GM12878 (cell line): ENCODE results near the gene ZCCHC24. TPM values are rescaled to one million over a fixed set of nuclear protein-coding genes. Genes with fewer than 3 reads are reported as not detected.

Source experiments
- ATAC-seq: fragments of 200-7000 bp; cut with Tn5 transposase; 3 replicates; pipeline ENCODE4 v1.9.1; 2020; ENCODE audit warnings: mild to moderate bottlenecking, moderate library complexity
- BruUV-seq: library from RNA; stranded (reverse); fragments of 400-500 nt; replicated peaks from 2 replicates; lab custom pipeline; 2021; lab: Mats Ljungman, UMichigan
- CTCF ChIA-PET: fragments of 300-600 bp; sonication (Branson Sonifier 250); formaldehyde crosslinking; extraction: SDS; loops from one replicate; lab custom pipeline; 2021; ENCODE audit warnings: inconsistent platforms; lab: Yijun Ruan, JAX
- POLR2A ChIA-PET: fragments of 350-600 bp; formaldehyde crosslinking; extraction: SDS; loops from one replicate; lab custom pipeline; 2021; ENCODE audit warnings: inconsistent platforms; lab: Charles Lee
- RAD21 ChIA-PET: fragments of 300-600 bp; sonication (Branson Sonifier 250); formaldehyde crosslinking; loops from one replicate; lab custom pipeline; 2023; ENCODE audit warnings: antibody characterized with exemption; ENCODE audit not compliant: unreplicated experiment; lab: Charles Lee
- SMC1A ChIA-PET: fragments of 300-600 bp; sonication (Branson Sonifier 250); formaldehyde crosslinking; loops from one replicate; lab custom pipeline; 2023; ENCODE audit not compliant: unreplicated experiment, uncharacterized antibody; lab: Charles Lee
- DNase-seq: peaks from one replicate; pipeline ENCODE4 v3.0.0-alpha.2; 2011; ENCODE audit warnings: low read depth, low spot score
- FAIRE-seq: peaks from 3 replicates; lab custom pipeline; 2011; peaks lifted over from hg19 to GRCh38; lab: Jason Lieb, UNC
- H2AFZ ChIP-seq: 2 replicates; pipeline ENCODE4 v1.6.0; 2011; ENCODE audit warnings: low read depth, low read length, control low read depth; ENCODE audit not compliant: control insufficient read depth
- H3K27ac ChIP-seq: 2 replicates; pipeline ENCODE4 v1.5.1; 2011; ENCODE audit warnings: control low read depth; ENCODE audit not compliant: control insufficient read depth, insufficient read depth
- H3K27me3 ChIP-seq, 2 experiments: replicated peaks in 1 of 2; 2 replicates each; pipeline versions ENCODE4 v1.6.0 to v1.6.1; 2011; ENCODE audit warnings: low read length in 1 of 2; ENCODE audit not compliant: control insufficient read depth in 2 of 2, insufficient read depth in 2 of 2
- H3K36me3 ChIP-seq, 2 experiments: 2 replicates each; pipeline ENCODE4 v1.5.1; 2011; ENCODE audit warnings: low read length in 1 of 2; ENCODE audit not compliant: control insufficient read depth in 2 of 2, insufficient read depth in 2 of 2
- H3K4me1 ChIP-seq: 2 replicates; pipeline ENCODE4 v1.6.1; 2011; ENCODE audit warnings: mild to moderate bottlenecking, low read length, moderate library complexity, mixed read lengths; ENCODE audit not compliant: control insufficient read depth, insufficient read depth
- H3K4me2 ChIP-seq: 2 replicates; pipeline ENCODE4 v1.6.0; 2011; ENCODE audit warnings: control low read depth; ENCODE audit not compliant: control insufficient read depth, insufficient read depth
- H3K4me3 ChIP-seq: fragments of 200-600 bp; sonication (generic); 2 replicates; pipeline ENCODE4 v1.5.1; 2016
- H3K79me2 ChIP-seq: 2 replicates; pipeline ENCODE4 v1.6.0; 2011; ENCODE audit warnings: low read length; ENCODE audit not compliant: control insufficient read depth, insufficient read depth
- H3K9ac ChIP-seq: 2 replicates; pipeline ENCODE4 v1.8.0; 2011; ENCODE audit warnings: low read length, control low read depth, mixed read lengths; ENCODE audit not compliant: control insufficient read depth, insufficient read depth
- H3K9me3 ChIP-seq: replicated peaks from 3 replicates; pipeline ENCODE4 v1.5.1; 2011; ENCODE audit warnings: mild to moderate bottlenecking, low read length; ENCODE audit not compliant: control insufficient read depth, insufficient read depth
- H4K20me1 ChIP-seq: 2 replicates; pipeline ENCODE4 v1.6.0; 2011; ENCODE audit not compliant: control insufficient read depth, insufficient read depth
- BCL11A ChIP-seq: IDR thresholded peaks from 2 replicates; pipeline ENCODE4 v1.6.1; 2011; ENCODE audit warnings: low read depth, low read length
- EGR1 ChIP-seq, 2 experiments: IDR thresholded peaks; 1 replicate in 1 of 2; 2 replicates in 1 of 2; pipeline ENCODE4 v1.6.1; 2011 to 2012; ENCODE audit warnings: low read depth in 2 of 2, low read length in 2 of 2, borderline replicate concordance in 1 of 2, mild to moderate bottlenecking in 1 of 2, moderate library complexity in 1 of 2
- JUNB ChIP-seq: IDR thresholded peaks from 2 replicates; pipeline ENCODE4 v1.6.1; 2016; ENCODE audit warnings: antibody characterized with exemption, mild to moderate bottlenecking
- POLR2A ChIP-seq: IDR thresholded peaks from 2 replicates; pipeline ENCODE4 v1.6.1; 2011; ENCODE audit warnings: low read depth, mild to moderate bottlenecking, low read length
- POLR2AphosphoS2 ChIP-seq: IDR thresholded peaks from 2 replicates; pipeline ENCODE4 v1.6.1; 2011; ENCODE audit warnings: low read depth, mild to moderate bottlenecking, low read length, improper control_type of control experiment, moderate library complexity
- POU2F2 ChIP-seq: IDR thresholded peaks from 3 replicates; pipeline ENCODE4 v1.6.1; 2011; ENCODE audit warnings: low read depth, mild to moderate bottlenecking, low read length, borderline replicate concordance
- RBBP5 ChIP-seq: fragments of 200-600 bp; sonication (generic); conservative IDR thresholded peaks from 2 replicates; pipeline ENCODE4 v1.6.1; 2016
- ZBTB40 ChIP-seq: fragments of 450-650 bp; IDR thresholded peaks from 2 replicates; pipeline ENCODE4 v1.6.1; 2016; ENCODE audit warnings: mild to moderate bottlenecking, moderate library complexity, borderline replicate concordance
- WGBS: methylation state at CpG from one replicate; pipeline ENCODE4 v1.1.6; 2016; ENCODE audit warnings: low lambda C conversion rate; ENCODE audit not compliant: insufficient replicate concordance, insufficient coverage; ENCODE audit errors: missing lambda C conversion rate; 5-methylcytosine and 5-hydroxymethylcytosine counted together
- in situ Hi-C: fragments of 300-500 bp; cut with MboI; formaldehyde crosslinking; loops from 9 replicates; pipeline ENCODE4 v1.14.3; 2018; ENCODE audit warnings: mixed read lengths
- intact Hi-C: fragments of 100-400 bp; cut with micrococcal nuclease; formaldehyde crosslinking; loops from one replicate; pipeline ENCODE4 v1.14.2; 2022; ENCODE audit not compliant: unreplicated experiment
- polyA plus RNA-seq, 11 experiments: library from polyadenylated mRNA; depleted of rRNA in 4 of 11; unstranded in 6 of 11; stranded (reverse) in 5 of 11; fragments of >200 nt; fragmentation: Nextera tagmentation in 4 of 11; fragmentation: Illumina TruSeq in 1 of 11; extraction: Ambion mirVana in 4 of 11; extraction: Trizol in 1 of 11; gene quantifications; 1 replicate in 1 of 11; 2 replicates in 10 of 11; pipeline versions ENCODE4 v1.2.1 to v1.2.3, GENCODE V29; 2011 to 2016; ENCODE audit warnings: inconsistent platforms in 2 of 11, missing spikeins in 2 of 11, low read depth in 1 of 11
- total RNA-seq, 4 experiments: library from RNA; depleted of rRNA in 3 of 4; stranded (reverse); fragments of >200 nt in 3 of 4; fragmentation: Illumina TruSeq in 1 of 4; extraction: Trizol in 1 of 4; gene quantifications; 2 replicates each; pipeline versions ENCODE4 v1.2.1 to v1.2.3, GENCODE V29; 2013 to 2021

Gene ZCCHC24
- total and polyA plus RNA-seq, 10 of the 15 experiments (the other 5 are each of a cell fraction or from before 2014, with no cell fraction given): 0.02 to 0.62 (median 0.04) TPM; not detected in 4

DNA sequence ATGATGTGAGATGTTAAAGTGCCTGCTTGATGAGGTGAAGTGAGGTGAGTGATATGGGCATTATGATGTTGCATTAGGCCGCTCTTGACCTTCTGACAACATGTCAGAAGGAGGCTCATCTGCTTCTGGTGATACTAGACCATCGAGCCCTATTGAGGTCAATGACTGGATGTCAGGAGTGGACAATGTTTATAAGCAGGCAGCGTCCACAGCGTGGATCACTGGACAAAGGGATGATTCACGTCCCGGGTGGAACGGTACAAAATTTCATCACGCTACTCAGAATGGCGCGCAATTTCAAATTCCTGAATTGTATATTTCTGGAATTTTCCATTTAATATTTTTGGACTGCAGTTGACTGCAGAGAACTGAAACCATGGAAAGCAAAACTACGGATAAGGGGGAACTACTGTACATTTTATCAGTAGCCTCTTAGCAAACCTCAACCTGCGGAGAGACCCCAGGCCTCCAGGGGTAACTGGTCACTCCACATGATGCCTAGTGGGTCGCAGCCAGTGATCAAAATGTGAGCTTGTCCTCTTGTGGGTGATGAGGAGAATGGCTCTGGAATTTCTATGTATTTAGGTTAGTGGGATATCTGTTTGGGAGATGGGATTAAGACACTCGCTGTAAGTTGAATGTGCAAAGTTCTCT lies 5.7 kb upstream of the ZCCHC24 start:
- H3K9ac ChIP-seq: no peak overlapping the region
- SMC1A ChIA-PET: no interaction called here
- no TSS peak for BruUV-seq
- TF ChIP-seq BCL11A (no peak), RBBP5 (no peak), EGR1 (IDR thresholded peaks at IDR 0.05; ENCODE audit: borderline replicate concordance in 1 of 2, low read depth in 2 of 2, low read length in 2 of 2) (no peak), POLR2AphosphoS2 (no peak), POLR2A (no peak), JUNB (no peak), POU2F2 (no peak), ZBTB40 (no peak)
- TF ChIP-seq, all 136 proteins: peak for 0
- Histone ChIP-seq H3K4me2 (no peak overlapping the region), H3K4me1 (no peaks in the 10 kb centered on the region; the same call in 1 of the 2 replicates), H3K27ac (no peak overlapping the region), H3K36me3 (no peaks in the 10 kb centered on the region), H3K79me2 (no peaks in the 10 kb centered on the region), H3K27me3 (peaks cover 0 to 3% of the 10 kb centered on the region in 2 experiments; a peak in 1 of 4 replicates), H4K20me1 (no peaks in the 10 kb centered on the region), H2AFZ (no peak overlapping the region), H3K4me3 (no peak overlapping the region), H3K9me3 (no peaks in the 10 kb centered on the region)
- ChIA-PET POLR2A (no interaction called here), CTCF (no interaction called here), RAD21 (no interaction called here)
- intact Hi-C loops: no loop called here
- no peak for DNase-seq
- in situ Hi-C loops: no loop called here
- FAIRE-seq: no peak
- no peak for ATAC-seq
- 60% methylated on average over 14 of the region's 14 CpGs for WGBS
